H9 (cell line): Measurements from ENCODE around the gene CTNNA1. TPM values are rescaled to one million over a fixed set of nuclear protein-coding genes. Genes with fewer than 3 reads are reported as not detected.

ENCODE experiments used
- DNase-seq: peaks from one replicate; pipeline ENCODE4 v3.0.0-alpha.2; 2017
- H2AFZ ChIP-seq: one replicate; pipeline ENCODE4 v1.6.1; 2013; ENCODE audit warnings: mild to moderate bottlenecking, low read length, control low read depth, moderate library complexity
- H2AK5ac ChIP-seq: 2 replicates; pipeline ENCODE4 v1.6.1; 2013; ENCODE audit warnings: low read length, control low read depth, mixed read lengths; ENCODE audit not compliant: insufficient read length
- H2BK120ac ChIP-seq: one replicate; pipeline ENCODE4 v1.6.1; 2013; ENCODE audit warnings: low read depth, mild to moderate bottlenecking, low read length, control low read depth, inconsistent platforms; ENCODE audit not compliant: poor library complexity, severe bottlenecking
- H2BK12ac ChIP-seq: 2 replicates; pipeline ENCODE4 v1.6.1; 2013; ENCODE audit warnings: low read length, control low read depth, mixed read lengths, low read depth; ENCODE audit not compliant: insufficient read length
- H2BK15ac ChIP-seq: 2 replicates; pipeline ENCODE4 v1.6.1; 2013; ENCODE audit warnings: low read depth, low read length, control low read depth
- H2BK20ac ChIP-seq: one replicate; pipeline ENCODE4 v1.6.1; 2013; ENCODE audit warnings: low read depth, mild to moderate bottlenecking, low read length, control low read depth, inconsistent platforms; ENCODE audit not compliant: poor library complexity, severe bottlenecking
- H2BK5ac ChIP-seq: 2 replicates; pipeline ENCODE4 v1.6.1; 2013; ENCODE audit warnings: low read length, control low read depth, mixed read lengths; ENCODE audit not compliant: insufficient read length
- H3K14ac ChIP-seq: 2 replicates; pipeline ENCODE4 v1.6.1; 2013; ENCODE audit warnings: low read length, control low read depth; ENCODE audit not compliant: insufficient read depth
- H3K18ac ChIP-seq: 2 replicates; pipeline ENCODE4 v1.6.1; 2013; ENCODE audit warnings: low read depth, mild to moderate bottlenecking, mixed read lengths, low read length, control low read depth; ENCODE audit not compliant: insufficient read length
- H3K23ac ChIP-seq: 2 replicates; pipeline ENCODE4 v1.6.1; 2013; ENCODE audit warnings: low read length, control low read depth, mixed read lengths, low read depth; ENCODE audit not compliant: insufficient read length
- H3K23me2 ChIP-seq: 2 replicates; pipeline ENCODE4 v1.6.1; 2013; ENCODE audit warnings: low read depth, mild to moderate bottlenecking, mixed read lengths, low read length, control low read depth; ENCODE audit not compliant: insufficient read length, poor library complexity, severe bottlenecking
- H3K27ac ChIP-seq: 2 replicates; pipeline ENCODE4 v1.5.1; 2013; ENCODE audit warnings: low read length, control low read depth, mixed read lengths, low read depth; ENCODE audit not compliant: insufficient read length
- H3K27me3 ChIP-seq: 2 replicates; pipeline ENCODE4 v1.6.1; 2013; ENCODE audit warnings: low read length, control low read depth, inconsistent platforms; ENCODE audit not compliant: insufficient read depth
- H3K4ac ChIP-seq: 2 replicates; pipeline ENCODE4 v1.6.1; 2013; ENCODE audit warnings: low read depth, mild to moderate bottlenecking, control low read depth, inconsistent platforms, low read length, moderate library complexity
- H3K4me1 ChIP-seq: 2 replicates; pipeline ENCODE4 v1.6.1; 2013; ENCODE audit warnings: low read length, control low read depth, inconsistent platforms; ENCODE audit not compliant: insufficient read depth
- H3K4me2 ChIP-seq: 2 replicates; pipeline ENCODE4 v1.6.1; 2013; ENCODE audit warnings: low read length, control low read depth, mixed read lengths; ENCODE audit not compliant: insufficient read length, insufficient read depth
- H3K56ac ChIP-seq: 2 replicates; pipeline ENCODE4 v1.6.1; 2013; ENCODE audit warnings: low read depth, mild to moderate bottlenecking, mixed read lengths, low read length, control low read depth; ENCODE audit not compliant: insufficient read length
- H3K79me1 ChIP-seq: 2 replicates; pipeline ENCODE4 v1.6.1; 2013; ENCODE audit warnings: low read depth, mild to moderate bottlenecking, moderate library complexity, low read length, control low read depth, inconsistent platforms; ENCODE audit not compliant: insufficient read depth, poor library complexity, severe bottlenecking
- H3K79me2 ChIP-seq: 2 replicates; pipeline ENCODE4 v1.6.1; 2013; ENCODE audit warnings: low read length, control low read depth, inconsistent platforms; ENCODE audit not compliant: insufficient read depth
- H3K9ac ChIP-seq: 2 replicates; pipeline ENCODE4 v1.6.1; 2013; ENCODE audit warnings: low read length, control low read depth, mixed read lengths; ENCODE audit not compliant: insufficient read length; ENCODE audit errors: extremely low read depth
- H3K9me3 ChIP-seq: one replicate; pipeline ENCODE4 v1.6.1; 2013; ENCODE audit warnings: low read depth, low read length, inconsistent platforms; ENCODE audit not compliant: control insufficient read depth
- H3T11ph ChIP-seq: one replicate; pipeline ENCODE4 v1.6.1; 2013; ENCODE audit warnings: mild to moderate bottlenecking, low read length, control low read depth, inconsistent platforms
- H4K20me1 ChIP-seq: one replicate; pipeline ENCODE4 v1.6.1; 2013; ENCODE audit not compliant: control insufficient read depth, insufficient read length, insufficient read depth
- H4K5ac ChIP-seq: 2 replicates; pipeline ENCODE4 v1.6.1; 2013; ENCODE audit warnings: low read depth, mild to moderate bottlenecking, mixed read lengths, low read length, control low read depth; ENCODE audit not compliant: insufficient read length
- H4K8ac ChIP-seq: replicated peaks from 2 replicates; pipeline ENCODE4 v1.6.1; 2013; ENCODE audit warnings: low read length, control low read depth, mixed read lengths, low read depth; ENCODE audit not compliant: insufficient read length
- H4K91ac ChIP-seq: 2 replicates; pipeline ENCODE4 v1.6.1; 2013; ENCODE audit warnings: low read depth, mild to moderate bottlenecking, moderate library complexity, mixed read lengths, low read length, control low read depth; ENCODE audit not compliant: insufficient read length
- H3K27ac Mint-ChIP-seq, 3 experiments: 2 replicates in 2 of 3; 3 replicates in 1 of 3; pipeline ENCODE4 v1.8.0; 2020 to 2021; ENCODE audit warnings: mixed read lengths in 3 of 3, mild to moderate bottlenecking in 1 of 3, moderate library complexity in 1 of 3
- H3K27me3 Mint-ChIP-seq: 2 replicates; pipeline ENCODE4 v1.8.0; 2021; ENCODE audit warnings: low read depth, mild to moderate bottlenecking, moderate library complexity, mixed read lengths
- H3K36me3 Mint-ChIP-seq, 3 experiments: 2 replicates in 2 of 3; 3 replicates in 1 of 3; pipeline ENCODE4 v1.8.0; 2020 to 2021; ENCODE audit warnings: low read depth in 3 of 3, mixed read lengths in 3 of 3; ENCODE audit not compliant: insufficient read depth in 1 of 3
- H3K4me1 Mint-ChIP-seq, 2 experiments: 2 replicates each; pipeline ENCODE4 v1.8.0; 2020; ENCODE audit warnings: mixed read lengths in 2 of 2
- H3K4me3 Mint-ChIP-seq, 2 experiments: 2 replicates in 1 of 2; 3 replicates in 1 of 2; pipeline ENCODE4 v1.8.0; 2020 to 2021; ENCODE audit warnings: mild to moderate bottlenecking in 2 of 2, mixed read lengths in 2 of 2, moderate library complexity in 1 of 2
- H3K9me3 Mint-ChIP-seq, 2 experiments: 2 replicates in 1 of 2; 3 replicates in 1 of 2; pipeline ENCODE4 v1.8.0; 2020; ENCODE audit warnings: mild to moderate bottlenecking in 2 of 2, mixed read lengths in 2 of 2, moderate library complexity in 1 of 2
- WGBS: extraction: QIAGEN DNeasy Blood & Tissue Kit; methylation state at CpG from one replicate; pipeline ENCODE4 v1.1.7; 2013; ENCODE audit warnings: missing lambda C conversion rate, low lambda C conversion rate, mixed read lengths; ENCODE audit not compliant: insufficient read length; ENCODE audit errors: extremely low coverage; 5-methylcytosine and 5-hydroxymethylcytosine counted together
- total RNA-seq: library from RNA; stranded (reverse); gene quantifications from 2 replicates; pipeline ENCODE4 v1.2.1, GENCODE V29; 2021
- TF ChIP-seq, protein P1 (sequence below): fragments of 200-600 bp; sonication (generic); conservative IDR thresholded peaks from 3 replicates; pipeline ENCODE4 v1.8.0; 2021; ENCODE audit warnings: antibody characterized with exemption, mild to moderate bottlenecking

CTNNA1 gene
- total RNA-seq, 1 experiment from 2014 or later, result 354 TPM

DNA sequence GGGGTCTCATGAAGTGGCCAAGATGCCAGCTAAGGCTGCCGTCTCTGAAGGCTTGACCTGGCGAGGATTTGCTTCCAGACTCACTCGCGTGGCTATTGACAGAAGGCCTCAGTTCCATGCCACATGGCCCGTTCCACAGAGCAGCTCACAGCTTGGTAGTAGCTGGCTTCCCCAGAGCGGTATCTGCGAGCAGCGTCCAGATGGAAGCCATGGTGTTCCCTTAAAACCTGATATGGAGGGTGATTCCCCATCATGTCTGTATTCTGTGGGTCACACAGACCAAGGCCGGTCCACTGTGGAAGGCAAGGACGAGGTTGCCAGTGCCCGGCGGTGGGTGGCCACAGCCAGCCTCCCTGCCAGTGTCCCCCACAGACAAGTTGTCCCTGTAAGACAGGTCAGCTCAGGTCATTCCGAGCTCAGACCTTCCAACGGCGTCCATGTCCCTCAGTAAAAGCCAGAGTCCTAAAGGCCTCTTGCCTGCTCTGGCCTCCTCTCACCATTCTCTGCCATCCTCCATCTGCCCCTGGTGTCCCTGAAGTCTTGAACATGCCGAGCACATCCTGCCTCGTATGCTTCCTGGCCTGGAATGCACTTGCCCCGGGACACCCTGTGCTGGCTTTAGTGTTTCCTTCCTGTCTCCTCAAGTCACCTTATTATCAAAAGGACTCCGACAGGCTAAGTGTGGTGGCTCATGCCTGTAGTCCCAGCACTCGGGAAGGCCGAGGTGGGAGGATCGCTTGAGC is 183.2 kb downstream of the CTNNA1 start:
- H3K9ac ChIP-seq, result no peak overlapping the region
- no CpG with 5 or more reads among the region's 22 CpGs for WGBS
- H3K79me1 ChIP-seq, result no peaks in the 10 kb centered on the region
- no peak overlapping the region for H2AK5ac ChIP-seq
- no peak overlapping the region for H3K14ac ChIP-seq
- Mint-ChIP-seq H3K36me3 (peaks cover 28 to 48% (median 38%) of the 10 kb centered on the region in 3 experiments; a peak in 6 of 7 replicates), H3K27me3 (peaks cover 2% of the 10 kb centered on the region; the same call in 1 of the 2 replicates), H3K27ac (peak overlapping the region; percentile 14 to 90 (median 62); a peak in 3 of 7 replicates), H3K4me1 (peaks cover 32 to 41% of the 10 kb centered on the region in 2 experiments), H3K4me3 (no peak overlapping the region), H3K9me3 (no peaks in the 10 kb centered on the region)
- no peaks in the 10 kb centered on the region for H3K23me2 ChIP-seq
- no peak overlapping the region for H3K56ac ChIP-seq
- DNase-seq, result no peak
- H3K4me2 ChIP-seq, result no peak overlapping the region
- H4K91ac ChIP-seq, result no peak overlapping the region
- H3K4ac ChIP-seq, result no peak overlapping the region
- H2BK12ac ChIP-seq, result no peak overlapping the region
- no peak overlapping the region for H2BK15ac ChIP-seq
- no peak overlapping the region for H2BK20ac ChIP-seq
- TF ChIP-seq, protein P1, sequence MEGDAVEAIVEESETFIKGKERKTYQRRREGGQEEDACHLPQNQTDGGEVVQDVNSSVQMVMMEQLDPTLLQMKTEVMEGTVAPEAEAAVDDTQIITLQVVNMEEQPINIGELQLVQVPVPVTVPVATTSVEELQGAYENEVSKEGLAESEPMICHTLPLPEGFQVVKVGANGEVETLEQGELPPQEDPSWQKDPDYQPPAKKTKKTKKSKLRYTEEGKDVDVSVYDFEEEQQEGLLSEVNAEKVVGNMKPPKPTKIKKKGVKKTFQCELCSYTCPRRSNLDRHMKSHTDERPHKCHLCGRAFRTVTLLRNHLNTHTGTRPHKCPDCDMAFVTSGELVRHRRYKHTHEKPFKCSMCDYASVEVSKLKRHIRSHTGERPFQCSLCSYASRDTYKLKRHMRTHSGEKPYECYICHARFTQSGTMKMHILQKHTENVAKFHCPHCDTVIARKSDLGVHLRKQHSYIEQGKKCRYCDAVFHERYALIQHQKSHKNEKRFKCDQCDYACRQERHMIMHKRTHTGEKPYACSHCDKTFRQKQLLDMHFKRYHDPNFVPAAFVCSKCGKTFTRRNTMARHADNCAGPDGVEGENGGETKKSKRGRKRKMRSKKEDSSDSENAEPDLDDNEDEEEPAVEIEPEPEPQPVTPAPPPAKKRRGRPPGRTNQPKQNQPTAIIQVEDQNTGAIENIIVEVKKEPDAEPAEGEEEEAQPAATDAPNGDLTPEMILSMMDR, result no peak
- H4K8ac ChIP-seq, result no peak overlapping the region
- H3K23ac ChIP-seq, result no peak overlapping the region
- no peaks in the 10 kb centered on the region for H3K79me2 ChIP-seq
- no peaks in the 10 kb centered on the region; the same call in 1 of the 2 replicates for H3K4me1 ChIP-seq
- H4K5ac ChIP-seq, result no peak overlapping the region
- H2AFZ ChIP-seq, result no peak overlapping the region
- H3K27me3 ChIP-seq, result no peaks in the 10 kb centered on the region
- H3K18ac ChIP-seq, result no peak overlapping the region
- H3T11ph ChIP-seq, result no peak overlapping the region
- H2BK5ac ChIP-seq, result no peak overlapping the region
- H3K9me3 ChIP-seq, result no peaks in the 10 kb centered on the region
- H2BK120ac ChIP-seq, result no peak overlapping the region
- no peaks in the 10 kb centered on the region for H4K20me1 ChIP-seq
- H3K27ac ChIP-seq, result no peak overlapping the region
